Measurements from ENCODE around the gene EIF3J.

EIF3J gene

GRCh38 chr15:44595656-44596510, 58.9 kb downstream of the EIF3J start:
- no peak for DNase-seq (ENCODE audit: low spot score)

GRCh38 chr15:44596511-44597010, 59.6 kb downstream of the EIF3J start:
- no peak for DNase-seq (ENCODE audit: low spot score)

GRCh38 chr15:44598066-44598465, 61.1 kb downstream of the EIF3J start:
- DNase-seq (ENCODE audit: low spot score), result no peak

GRCh38 chr15:44598892-44599291, 61.9 kb downstream of the EIF3J start:
- no peak for DNase-seq (ENCODE audit: low spot score)

- no peak for DNase-seq (ENCODE audit: low spot score)
Measured at GRCh38 chr15:44603126-44603525, 66.2 kb downstream of the EIF3J start.

- no peak for DNase-seq (ENCODE audit: low spot score)
Measured at GRCh38 chr15:44606740-44607139, 69.8 kb downstream of the EIF3J start.

Data from hematopoietic multipotent progenitor cell treated with erythropoietin and hydrocortisone succinate and interleukin-3 and kit ligand, for 15 days (in vitro differentiated cells).